Sigmoid colon (tissue), 4 donors: Measurements from ENCODE around the gene AFDN.

Source experiments
- EP300 ChIP-seq, 4 donors: sonication (generic); formaldehyde crosslinking; IDR thresholded peaks; one replicate each; pipeline ENCODE4 v1.6.1; 2017; ENCODE audit warnings: antibody characterized with exemption in 4 of 4
- POLR2A ChIP-seq, 2 donors: fragments of 450-650 bp; IDR thresholded peaks; one replicate each; pipeline ENCODE4 v1.6.1; 2016; ENCODE audit warnings: antibody characterized with exemption in 2 of 2, mild to moderate bottlenecking in 2 of 2, moderate library complexity in 2 of 2
- POLR2AphosphoS5 ChIP-seq, 4 donors: sonication (generic); formaldehyde crosslinking; IDR thresholded peaks; one replicate each; pipeline ENCODE4 v1.6.1; 2017; ENCODE audit warnings: antibody characterized with exemption in 4 of 4
- TF ChIP-seq, protein P1 (sequence below), 4 experiments: fragments of 450-650 bp in 3 of 4; fragments of 200-600 bp in 1 of 4; IDR thresholded peaks; one replicate each; pipeline ENCODE4 v1.5.1; 2016 to 2019; ENCODE audit warnings: antibody characterized with exemption in 4 of 4, mild to moderate bottlenecking in 3 of 4, moderate library complexity in 2 of 4

DNA sequence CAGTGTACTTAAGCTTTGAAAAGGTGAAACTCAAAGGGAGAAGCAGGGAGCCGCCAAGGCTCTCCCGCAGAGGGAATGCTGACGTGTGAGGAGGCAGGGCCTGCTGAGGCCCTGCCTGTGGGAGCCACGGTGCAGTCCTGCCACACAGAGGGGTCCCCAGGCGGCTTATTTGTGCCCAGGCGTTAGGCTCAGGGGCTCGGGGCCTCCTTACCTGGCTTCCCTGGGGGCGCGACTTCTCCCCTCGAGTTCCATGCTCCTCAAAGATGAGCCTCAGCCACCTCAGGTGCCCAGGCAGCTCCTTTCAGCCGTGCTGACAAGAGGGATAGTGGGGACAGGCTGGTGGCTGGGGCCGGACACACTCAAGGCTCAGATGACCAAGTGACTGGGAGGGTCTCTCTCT lies 168.6 kb downstream of the AFDN start:
- TF ChIP-seq, protein P1, sequence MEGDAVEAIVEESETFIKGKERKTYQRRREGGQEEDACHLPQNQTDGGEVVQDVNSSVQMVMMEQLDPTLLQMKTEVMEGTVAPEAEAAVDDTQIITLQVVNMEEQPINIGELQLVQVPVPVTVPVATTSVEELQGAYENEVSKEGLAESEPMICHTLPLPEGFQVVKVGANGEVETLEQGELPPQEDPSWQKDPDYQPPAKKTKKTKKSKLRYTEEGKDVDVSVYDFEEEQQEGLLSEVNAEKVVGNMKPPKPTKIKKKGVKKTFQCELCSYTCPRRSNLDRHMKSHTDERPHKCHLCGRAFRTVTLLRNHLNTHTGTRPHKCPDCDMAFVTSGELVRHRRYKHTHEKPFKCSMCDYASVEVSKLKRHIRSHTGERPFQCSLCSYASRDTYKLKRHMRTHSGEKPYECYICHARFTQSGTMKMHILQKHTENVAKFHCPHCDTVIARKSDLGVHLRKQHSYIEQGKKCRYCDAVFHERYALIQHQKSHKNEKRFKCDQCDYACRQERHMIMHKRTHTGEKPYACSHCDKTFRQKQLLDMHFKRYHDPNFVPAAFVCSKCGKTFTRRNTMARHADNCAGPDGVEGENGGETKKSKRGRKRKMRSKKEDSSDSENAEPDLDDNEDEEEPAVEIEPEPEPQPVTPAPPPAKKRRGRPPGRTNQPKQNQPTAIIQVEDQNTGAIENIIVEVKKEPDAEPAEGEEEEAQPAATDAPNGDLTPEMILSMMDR (IDR thresholded peaks at IDR 0.05) = no peak
- TF ChIP-seq POLR2A (IDR thresholded peaks at IDR 0.05) = no peak
- no peak for TF ChIP-seq POLR2AphosphoS5 (IDR thresholded peaks at IDR 0.05)
- no peak for TF ChIP-seq EP300 (IDR thresholded peaks at IDR 0.05)
